AG08396 (cell line): Measurements from ENCODE around the gene SNRNP48.
A peak's percentile ranks its signal among the peaks of the same experiment; 100 is the strongest.

ENCODE experiments used
- DNase-seq: peaks from one replicate; pipeline ENCODE4 v3.0.0; 2012; ENCODE audit warnings: low spot score, mixed read lengths

The SNRNP48 gene

GRCh38 chr6:7559196-7559595, 30.8 kb upstream of the SNRNP48 start:
- DNase-seq: no peak

GRCh38 chr6:7559651-7560385, 30.2 kb upstream of the SNRNP48 start:
- no peak for DNase-seq

GRCh38 chr6:7561153-7561964, 28.6 kb upstream of the SNRNP48 start:
- no peak for DNase-seq

- DNase-seq: no peak
Measured at GRCh38 chr6:7562769-7563168, 27.2 kb upstream of the SNRNP48 start.

GRCh38 chr6:7566107-7566506, 23.9 kb upstream of the SNRNP48 start:
- no peak for DNase-seq

- no peak for DNase-seq
Measured at GRCh38 chr6:7566617-7567173, 23.3 kb upstream of the SNRNP48 start.

- no peak for DNase-seq
Measured at GRCh38 chr6:7568021-7568420, 22.0 kb upstream of the SNRNP48 start.

- no peak for DNase-seq
Measured at GRCh38 chr6:7569082-7569481, 20.9 kb upstream of the SNRNP48 start.

GRCh38 chr6:7572213-7572943, 17.6 kb upstream of the SNRNP48 start:
- DNase-seq: no peak

GRCh38 chr6:7574500-7574899, 15.5 kb upstream of the SNRNP48 start:
- DNase-seq: no peak

GRCh38 chr6:7578516-7578915, 11.5 kb upstream of the SNRNP48 start:
- DNase-seq: no peak

- no peak for DNase-seq
Measured at GRCh38 chr6:7578931-7579330, 11.1 kb upstream of the SNRNP48 start.

GRCh38 chr6:7579851-7580250, 10.1 kb upstream of the SNRNP48 start:
- DNase-seq: no peak

GRCh38 chr6:7580537-7580926, 9.5 kb upstream of the SNRNP48 start:
- no peak for DNase-seq

GRCh38 chr6:7580927-7581618, 8.9 kb upstream of the SNRNP48 start:
- no peak for DNase-seq

GRCh38 chr6:7585287-7585930, 4.6 kb upstream of the SNRNP48 start:
- no peak for DNase-seq

- DNase-seq: no peak
Measured at GRCh38 chr6:7587631-7588100, 2.3 kb upstream of the SNRNP48 start.

- no peak for DNase-seq
Measured at GRCh38 chr6:7588506-7588905, 1.5 kb upstream of the SNRNP48 start.

GRCh38 chr6:7589221-7589620, 777 bp upstream of the SNRNP48 start:
- no peak for DNase-seq

- peak; percentile 40 for DNase-seq
Measured at GRCh38 chr6:7590918-7591302, 912 bp downstream of the SNRNP48 start.

- DNase-seq: no peak
Measured at GRCh38 chr6:7591770-7592169, 1.8 kb downstream of the SNRNP48 start.
